Lower leg skin (tissue), 3 donors: ENCODE results near the gene NPIPA1.
"Not testable (repeated sequence)": the region's sequence is repeated elsewhere in the genome, so short reads cannot be mapped to it uniquely, and the experiment has no call there.

ENCODE experiments used
- CTCF ChIP-seq, 3 donors: fragments of 450-650 bp; IDR thresholded peaks; one replicate each; pipeline ENCODE4 v1.5.1; 2016; ENCODE audit warnings: antibody characterized with exemption in 3 of 3, mild to moderate bottlenecking in 3 of 3, moderate library complexity in 2 of 3
- POLR2A ChIP-seq, 2 donors: fragments of 450-650 bp; IDR thresholded peaks; one replicate each; pipeline ENCODE4 v1.6.1; 2016 to 2017; ENCODE audit warnings: antibody characterized with exemption in 2 of 2, mild to moderate bottlenecking in 1 of 2, moderate library complexity in 1 of 2

- TF ChIP-seq CTCF, POLR2A (IDR thresholded peaks at IDR 0.05): not testable (repeated sequence)
Observed at GRCh38 chr16:14922968-14923367, 14.3 kb upstream of the NPIPA1 start.
